Thyroid gland (tissue), 4 donors: ENCODE data around the gene CSF2RB.

Experiments used
- POLR2A ChIP-seq, 2 donors: fragments of 450-650 bp; IDR thresholded peaks; one replicate each; pipeline ENCODE4 v1.6.1; 2017; ENCODE audit warnings: antibody characterized with exemption in 2 of 2, mild to moderate bottlenecking in 2 of 2, moderate library complexity in 1 of 2
- TF ChIP-seq, protein P1 (sequence below), 6 experiments: fragments of 200-600 bp in 3 of 6; fragments of 450-650 bp in 3 of 6; sonication (generic) in 3 of 6; IDR thresholded peaks; one replicate each; pipeline ENCODE4 v1.5.1; 2016 to 2019; ENCODE audit warnings: antibody characterized with exemption in 6 of 6, mild to moderate bottlenecking in 2 of 6, inconsistent platforms in 1 of 6, moderate library complexity in 1 of 6

- TF ChIP-seq, protein P1, sequence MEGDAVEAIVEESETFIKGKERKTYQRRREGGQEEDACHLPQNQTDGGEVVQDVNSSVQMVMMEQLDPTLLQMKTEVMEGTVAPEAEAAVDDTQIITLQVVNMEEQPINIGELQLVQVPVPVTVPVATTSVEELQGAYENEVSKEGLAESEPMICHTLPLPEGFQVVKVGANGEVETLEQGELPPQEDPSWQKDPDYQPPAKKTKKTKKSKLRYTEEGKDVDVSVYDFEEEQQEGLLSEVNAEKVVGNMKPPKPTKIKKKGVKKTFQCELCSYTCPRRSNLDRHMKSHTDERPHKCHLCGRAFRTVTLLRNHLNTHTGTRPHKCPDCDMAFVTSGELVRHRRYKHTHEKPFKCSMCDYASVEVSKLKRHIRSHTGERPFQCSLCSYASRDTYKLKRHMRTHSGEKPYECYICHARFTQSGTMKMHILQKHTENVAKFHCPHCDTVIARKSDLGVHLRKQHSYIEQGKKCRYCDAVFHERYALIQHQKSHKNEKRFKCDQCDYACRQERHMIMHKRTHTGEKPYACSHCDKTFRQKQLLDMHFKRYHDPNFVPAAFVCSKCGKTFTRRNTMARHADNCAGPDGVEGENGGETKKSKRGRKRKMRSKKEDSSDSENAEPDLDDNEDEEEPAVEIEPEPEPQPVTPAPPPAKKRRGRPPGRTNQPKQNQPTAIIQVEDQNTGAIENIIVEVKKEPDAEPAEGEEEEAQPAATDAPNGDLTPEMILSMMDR (IDR thresholded peaks at IDR 0.05) = no peak
- TF ChIP-seq POLR2A (IDR thresholded peaks at IDR 0.05) = no peak
Observed at GRCh38 chr22:36921309-36922104, 8.1 kb downstream of the CSF2RB start.
